GM21528 (cell line): ENCODE data around the gene EIF2S2.

ENCODE experiments used
- ATAC-seq: cut with Tn5 transposase; IDR thresholded peaks from one replicate; pipeline ENCODE4 v1.9.1; 2021; ENCODE audit warnings: mild to moderate bottlenecking, moderate library complexity; ENCODE audit not compliant: unreplicated experiment, low FRiP score

Gene EIF2S2

DNA sequence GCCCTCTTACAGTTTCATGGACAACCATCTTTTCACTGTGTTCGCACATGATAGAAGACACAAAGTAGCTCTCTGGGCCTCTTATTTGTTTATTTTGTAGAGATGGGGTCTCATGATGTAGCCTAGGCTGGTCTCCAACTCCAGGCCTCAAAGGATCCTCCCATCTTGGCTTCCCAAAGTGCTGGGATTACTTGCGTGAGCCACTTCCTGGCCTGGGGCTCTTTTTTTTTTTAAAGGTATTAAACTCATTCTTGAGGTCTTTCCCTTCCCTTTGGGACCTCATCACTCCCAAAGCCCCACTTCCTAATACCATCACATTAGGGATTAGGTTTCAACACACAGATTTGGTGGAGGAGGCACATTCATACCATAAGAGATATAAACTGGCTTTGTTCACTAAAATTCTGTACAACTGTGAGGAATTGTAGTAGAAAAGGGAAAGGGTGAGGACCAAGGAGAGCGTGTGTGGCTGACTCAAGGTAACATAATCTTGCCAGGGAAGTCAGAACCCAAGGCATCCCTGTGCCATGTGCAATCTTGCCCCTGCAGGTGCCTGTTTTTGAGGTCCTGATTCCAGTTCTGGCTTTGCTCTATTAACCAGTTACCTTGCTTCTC is 45.5 kb downstream of the EIF2S2 start:
- ATAC-seq, result no peak

DNA sequence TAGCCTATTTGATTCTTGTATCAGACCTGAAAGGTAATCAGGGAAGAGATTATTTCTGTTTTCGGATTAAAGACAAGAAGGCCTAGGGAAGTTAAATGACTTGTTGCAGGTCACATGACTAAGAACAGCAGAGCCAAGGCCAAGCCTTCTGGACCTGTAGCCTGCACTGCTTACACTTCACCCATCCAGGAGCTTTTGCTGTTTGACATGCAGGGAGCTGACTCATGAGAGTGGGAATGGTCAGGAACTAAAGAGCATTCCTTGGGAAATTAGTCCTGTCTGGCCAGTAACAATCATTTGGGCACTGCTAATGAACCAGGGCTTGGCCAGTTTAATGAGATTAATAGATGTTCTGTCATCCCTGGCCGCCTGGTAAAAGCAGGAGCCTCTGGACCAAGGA is 46.8 kb downstream of the EIF2S2 start:
- no peak for ATAC-seq

DNA sequence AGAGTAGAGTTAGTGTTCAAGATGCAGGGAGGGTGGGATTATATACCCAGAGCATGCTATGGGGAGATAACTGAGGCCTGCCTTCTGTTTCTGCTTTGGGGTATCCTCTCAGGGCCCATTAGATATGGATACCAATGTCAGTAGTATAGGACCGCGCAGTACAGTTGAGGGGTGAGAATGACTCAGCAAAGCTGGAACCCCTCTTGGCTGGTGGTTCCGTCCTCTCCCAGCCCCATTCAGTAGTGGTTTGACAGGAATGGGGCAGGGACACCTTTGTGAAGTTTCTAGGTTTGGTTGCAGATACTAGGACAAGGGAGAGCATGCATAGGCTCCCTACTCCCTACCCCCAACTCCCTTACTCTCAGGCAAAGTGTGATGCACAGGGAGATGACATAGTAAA is 47.8 kb downstream of the EIF2S2 start:
- ATAC-seq, result no peak

DNA sequence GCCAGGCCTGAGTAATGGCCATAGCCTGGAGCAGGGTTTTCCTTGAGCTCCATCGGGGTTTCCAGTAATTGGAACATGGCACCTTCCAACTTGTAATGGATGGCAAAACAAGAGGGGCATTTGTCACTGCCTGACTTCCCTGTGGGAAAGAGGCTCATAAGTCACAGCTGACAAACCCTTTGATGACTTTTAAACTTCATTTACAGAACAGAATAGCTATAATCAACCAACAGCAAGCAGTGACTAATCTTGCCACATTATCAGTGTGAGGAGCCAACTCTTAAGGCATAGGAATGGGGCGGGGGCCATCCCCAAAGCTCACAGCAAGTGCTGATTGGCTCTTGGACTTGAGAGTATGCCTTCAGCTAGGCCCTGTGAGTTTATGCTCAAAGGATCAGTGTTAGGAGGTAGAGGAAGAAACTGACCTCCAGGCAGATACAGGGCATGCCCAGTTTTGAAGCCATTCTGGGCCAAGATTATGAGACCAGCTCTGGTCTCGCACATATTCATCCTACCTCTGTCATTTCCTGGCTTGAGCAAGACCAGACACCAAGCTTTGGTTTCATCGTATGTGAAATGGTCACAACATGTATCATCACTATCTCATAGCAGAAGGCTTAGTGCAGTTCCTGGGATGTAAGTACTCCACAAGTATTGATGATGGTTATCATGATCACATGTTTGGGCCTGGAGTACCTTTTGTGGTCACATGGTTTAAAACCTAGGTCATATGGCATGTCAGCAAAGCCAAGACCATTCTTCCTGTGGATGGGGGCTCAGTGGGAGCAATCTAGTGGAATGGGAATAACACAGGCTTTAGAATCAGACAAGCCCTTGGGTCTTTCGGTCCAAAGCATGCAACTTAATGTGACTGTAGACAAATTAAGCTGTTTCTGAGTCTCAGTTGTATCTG is 49.2 kb downstream of the EIF2S2 start:
- ATAC-seq, result no peak

DNA sequence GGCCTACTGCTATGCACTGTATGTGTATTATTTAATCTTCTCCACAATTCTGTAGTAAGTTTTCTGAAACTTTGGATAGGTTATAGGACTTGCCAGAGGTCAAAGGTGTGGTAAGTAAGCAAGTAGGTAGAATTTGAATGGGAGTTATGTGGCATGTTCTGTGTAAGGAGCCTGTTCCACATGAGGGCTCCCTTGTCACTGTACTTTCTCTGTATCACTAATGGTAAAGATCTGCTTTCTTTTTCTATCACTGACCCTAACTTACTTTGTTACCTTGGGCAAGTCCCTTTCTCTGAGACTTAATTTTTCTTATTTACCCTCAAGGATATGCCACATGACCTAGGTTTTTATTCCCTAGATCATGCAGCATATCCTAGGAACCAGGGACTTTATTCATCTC is 50.3 kb downstream of the EIF2S2 start:
- no peak for ATAC-seq

DNA sequence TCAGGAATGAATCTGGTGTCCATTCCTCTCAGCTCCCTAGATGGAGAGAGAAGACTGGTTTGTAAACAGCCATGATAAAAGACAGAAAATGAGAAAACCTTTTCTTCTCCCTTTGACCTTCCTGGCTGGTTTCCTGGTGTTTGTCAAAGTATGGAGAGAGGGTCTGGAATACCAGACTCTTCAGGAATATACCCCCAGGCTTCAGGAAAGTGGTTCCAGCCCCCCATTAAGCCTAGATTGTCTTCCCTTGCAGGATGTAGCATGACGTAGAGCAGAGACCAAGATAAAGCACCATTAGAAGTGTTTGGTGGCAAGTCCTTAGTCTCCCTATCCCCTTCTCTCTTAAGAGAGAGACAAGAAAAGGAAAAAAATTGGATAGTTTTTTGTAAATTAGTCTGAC is 51.1 kb downstream of the EIF2S2 start:
- no peak for ATAC-seq

DNA sequence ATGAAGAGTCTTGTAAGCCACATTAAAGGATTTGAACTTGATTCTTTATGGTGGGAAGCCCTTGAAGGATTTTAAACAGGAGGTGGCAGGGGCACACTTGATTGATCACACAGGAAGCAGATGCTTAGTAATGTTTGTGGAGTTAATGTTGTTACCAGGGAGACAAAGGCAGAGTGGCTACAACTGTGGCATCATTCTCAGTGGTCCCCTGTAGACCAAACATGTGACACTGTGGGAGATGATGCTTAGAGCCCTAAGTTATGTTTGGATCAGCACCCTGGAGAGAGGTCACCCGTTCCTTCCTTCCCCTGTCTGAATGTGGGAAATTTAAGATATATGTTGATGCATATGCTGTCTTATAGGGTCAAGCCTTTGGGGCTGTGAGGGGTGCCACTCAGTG is 53.2 kb downstream of the EIF2S2 start:
- no peak for ATAC-seq

DNA sequence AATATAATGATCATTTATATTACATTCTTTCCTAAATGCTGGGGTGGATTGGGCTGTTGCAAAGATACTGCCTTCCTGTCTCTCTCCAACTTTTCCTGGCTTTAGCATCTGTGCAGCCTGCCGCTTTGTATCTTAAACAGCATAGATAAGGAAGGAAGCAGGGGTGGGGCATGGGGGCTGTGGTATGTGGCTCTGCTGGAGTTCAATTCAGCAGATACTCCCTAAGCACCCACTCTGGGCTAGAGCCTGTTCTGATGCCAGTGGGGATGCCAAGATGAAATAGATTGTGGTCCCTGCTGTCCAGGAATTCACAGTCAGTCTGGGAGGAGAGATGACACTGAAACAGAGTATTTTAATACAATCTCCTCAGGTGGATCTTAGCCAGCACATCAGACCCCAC is 56.8 kb downstream of the EIF2S2 start:
- no peak for ATAC-seq

DNA sequence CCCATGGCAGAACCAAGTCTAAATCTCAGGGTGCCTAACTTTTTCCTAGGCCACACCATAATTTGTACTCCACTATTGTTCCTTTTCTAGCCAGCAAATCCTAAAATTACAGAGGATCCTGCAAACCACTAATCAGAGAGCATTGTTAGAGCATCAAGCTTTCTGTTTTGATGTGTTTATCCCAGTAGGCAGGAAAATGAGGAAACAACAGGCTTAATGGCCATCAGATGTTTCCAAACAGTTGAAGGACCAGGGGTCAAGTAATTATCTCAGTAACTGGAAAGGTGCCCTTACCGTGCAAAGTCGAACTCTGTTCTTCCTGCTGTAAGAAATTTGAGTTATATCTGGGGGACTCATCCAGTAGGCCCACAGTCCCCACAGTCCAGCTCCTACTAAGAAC is 59.6 kb downstream of the EIF2S2 start:
- no peak for ATAC-seq

DNA sequence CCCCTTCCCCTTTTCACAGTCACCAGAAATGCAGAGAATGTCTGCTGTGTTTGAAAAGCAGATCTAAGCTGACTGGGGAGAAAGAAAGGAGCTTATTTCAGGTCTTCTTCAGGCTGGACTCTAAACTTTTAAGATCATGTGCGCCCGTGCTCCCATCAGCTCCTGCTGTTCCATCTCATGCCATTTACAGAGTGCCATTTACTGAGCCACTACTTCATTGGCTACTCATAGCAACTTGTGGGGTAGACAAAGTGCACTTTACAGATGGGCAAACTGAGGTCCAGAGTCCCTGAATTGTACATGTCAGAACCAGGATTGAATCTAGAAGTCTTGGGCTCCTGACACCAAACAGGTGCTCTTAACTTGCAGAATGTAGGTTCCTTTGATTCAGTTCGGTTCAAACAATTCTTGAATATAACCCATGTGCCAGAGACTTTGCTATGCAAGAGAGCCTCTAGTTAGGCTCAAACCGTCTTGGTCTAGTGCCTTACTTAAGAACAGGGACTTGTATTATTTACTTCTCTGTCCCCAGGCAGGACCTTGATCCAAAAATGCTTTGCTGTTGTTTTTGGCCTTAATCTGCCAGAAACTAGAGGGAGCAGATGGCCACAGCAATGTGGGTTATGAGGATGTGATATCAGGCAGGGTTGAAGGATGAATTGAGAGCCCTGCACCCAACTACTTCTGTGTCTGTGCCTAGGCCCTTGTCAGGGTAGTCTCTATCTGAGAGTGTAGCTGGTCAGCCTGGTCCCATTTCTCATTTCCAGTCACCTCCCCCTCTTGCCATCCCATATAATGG is 61.9 kb downstream of the EIF2S2 start:
- no peak for ATAC-seq

DNA sequence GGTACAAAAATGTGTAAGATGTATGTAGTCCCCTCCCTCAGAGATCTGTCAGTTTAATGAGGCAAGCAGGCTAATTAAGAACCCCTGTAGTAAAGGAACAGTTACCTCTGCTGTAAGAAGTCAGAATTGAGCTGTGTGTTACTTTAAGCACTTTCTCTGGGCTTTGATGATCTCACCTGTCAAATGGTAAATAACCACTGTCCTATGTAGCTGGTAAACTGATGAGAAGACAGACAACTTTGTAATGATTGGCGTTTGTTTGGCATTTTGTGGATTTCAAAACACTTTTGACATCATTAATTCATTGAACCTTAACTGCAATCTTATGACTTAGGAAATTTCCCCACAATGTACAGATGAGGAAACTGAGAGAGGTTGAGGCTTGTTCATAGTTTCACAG is 62.7 kb downstream of the EIF2S2 start:
- no peak for ATAC-seq

DNA sequence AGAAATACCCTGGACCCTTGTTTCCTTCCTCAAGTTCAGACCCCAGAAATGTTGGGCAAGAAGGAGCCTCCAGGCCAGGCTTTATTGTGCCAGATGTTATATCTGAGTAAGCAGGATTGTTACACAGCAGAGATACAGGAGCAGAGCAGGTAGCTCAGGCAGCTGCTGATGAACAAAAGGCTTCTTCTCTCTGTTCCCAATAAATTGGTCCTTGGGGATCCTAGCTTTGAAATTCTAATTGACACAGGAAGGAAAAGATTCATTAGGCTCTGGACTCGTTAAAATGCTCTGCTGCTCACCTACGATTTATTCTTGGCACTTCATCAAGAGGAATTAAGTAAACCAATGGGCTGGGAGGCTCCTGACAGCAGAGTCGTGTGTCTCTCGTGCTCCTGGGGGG is 64.1 kb downstream of the EIF2S2 start:
- ATAC-seq, result no peak

DNA sequence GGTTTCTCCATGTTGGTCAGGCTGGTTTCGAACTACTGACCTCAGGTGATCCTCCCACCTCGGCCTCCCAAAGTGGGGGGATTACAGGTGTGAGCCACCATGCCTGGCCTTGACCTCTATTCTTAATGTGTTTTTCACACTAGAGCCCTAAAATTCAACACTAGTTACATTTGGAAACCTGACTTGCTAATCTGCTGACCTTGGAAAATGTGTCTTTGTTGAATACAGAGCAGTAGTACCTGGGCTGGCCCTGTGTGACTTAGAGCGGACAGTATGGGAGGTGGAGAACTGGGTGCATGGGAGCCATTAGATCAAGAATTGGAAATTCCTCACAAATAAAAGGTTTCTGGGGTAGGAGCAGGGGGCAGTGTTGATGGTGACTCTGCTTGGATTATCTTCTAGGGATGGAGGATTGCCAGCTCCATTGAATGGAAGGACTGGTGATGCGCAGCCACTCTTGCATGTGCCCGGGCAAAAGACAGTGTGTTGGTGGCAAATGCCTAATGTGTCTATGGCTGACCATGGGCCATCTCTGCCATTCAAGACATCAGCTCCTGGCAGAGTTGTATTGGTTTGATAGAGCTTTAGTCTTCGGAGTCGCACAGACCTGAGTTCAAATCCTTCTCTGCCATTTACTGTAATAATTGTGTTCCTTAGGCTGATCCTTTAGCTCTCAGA is 64.9 kb downstream of the EIF2S2 start:
- no peak for ATAC-seq

DNA sequence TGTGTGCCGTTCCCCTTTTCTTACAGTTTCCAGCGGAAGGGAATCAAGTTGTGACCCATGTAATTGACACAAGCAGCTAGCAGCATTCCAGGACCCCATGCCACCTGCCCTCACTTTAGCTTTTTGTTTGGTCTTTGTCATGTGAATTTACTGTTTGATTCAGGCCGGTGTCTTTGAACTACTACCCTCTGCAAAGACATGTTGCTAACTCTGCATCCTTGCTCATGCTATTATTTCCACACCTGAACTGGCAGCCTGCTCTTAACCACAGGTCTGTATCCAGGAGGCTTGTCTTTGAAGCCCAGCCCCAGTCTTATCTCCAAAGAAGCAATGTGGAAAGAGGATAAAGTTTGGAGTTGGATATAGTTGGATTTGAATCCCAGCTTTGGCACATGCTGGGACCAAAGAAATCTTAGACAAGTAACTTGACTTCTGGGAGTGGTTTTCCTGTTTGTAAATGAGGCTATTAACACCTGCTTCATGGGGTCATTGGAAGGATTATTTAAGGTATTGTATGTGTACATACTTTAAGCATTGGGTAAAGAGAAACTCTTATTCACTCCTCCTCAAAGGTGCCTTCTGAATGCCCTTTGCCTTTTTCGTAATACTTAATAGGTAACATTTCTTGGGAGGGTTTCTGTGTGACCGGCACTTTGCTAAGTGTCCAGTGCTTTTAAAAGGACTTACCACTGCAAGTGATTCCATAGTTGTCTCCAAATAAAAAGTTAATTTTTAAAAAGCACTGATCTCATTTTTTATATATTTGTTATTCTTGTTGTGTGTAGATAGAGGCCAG is 65.9 kb downstream of the EIF2S2 start:
- no peak for ATAC-seq

DNA sequence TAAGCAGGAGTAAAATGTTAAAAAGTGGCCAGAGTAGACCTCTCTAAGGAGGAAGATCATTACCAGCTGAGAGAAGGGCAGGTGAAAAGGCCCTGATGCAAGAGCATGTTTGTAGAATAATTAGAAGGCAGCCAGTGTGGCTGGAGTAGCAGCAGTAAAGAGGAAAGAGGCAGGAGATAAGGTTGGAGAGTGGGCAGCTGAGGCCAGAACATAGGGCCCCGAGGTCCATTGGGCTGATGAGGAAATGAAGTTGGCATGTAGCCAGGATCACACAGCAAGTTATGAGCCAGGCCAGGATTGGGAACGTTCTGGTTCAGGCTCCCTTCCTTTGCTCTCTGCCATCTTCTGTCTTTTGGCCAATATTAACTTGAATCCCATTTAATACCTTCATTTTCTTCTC is 66.7 kb downstream of the EIF2S2 start:
- no peak for ATAC-seq

DNA sequence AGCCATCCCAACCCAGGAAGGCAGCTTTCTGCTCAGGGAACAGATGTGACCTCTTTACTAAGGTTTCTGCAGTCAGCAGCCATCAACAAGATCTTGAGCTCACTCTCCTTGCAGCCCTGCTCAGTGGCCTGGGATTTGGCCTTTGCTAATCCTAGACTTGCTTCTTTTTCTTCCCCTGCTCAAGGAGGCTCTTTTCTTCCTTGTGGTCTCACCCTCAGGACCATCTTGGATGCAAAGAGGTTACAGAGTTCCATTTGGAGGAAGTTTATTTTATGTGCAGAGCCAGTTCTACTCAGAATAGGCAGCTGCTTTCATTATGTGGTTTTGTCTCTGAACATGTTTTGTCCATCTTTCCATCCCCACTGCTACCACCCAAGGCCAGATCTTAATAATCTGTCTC is 69.0 kb downstream of the EIF2S2 start:
- ATAC-seq, result no peak

DNA sequence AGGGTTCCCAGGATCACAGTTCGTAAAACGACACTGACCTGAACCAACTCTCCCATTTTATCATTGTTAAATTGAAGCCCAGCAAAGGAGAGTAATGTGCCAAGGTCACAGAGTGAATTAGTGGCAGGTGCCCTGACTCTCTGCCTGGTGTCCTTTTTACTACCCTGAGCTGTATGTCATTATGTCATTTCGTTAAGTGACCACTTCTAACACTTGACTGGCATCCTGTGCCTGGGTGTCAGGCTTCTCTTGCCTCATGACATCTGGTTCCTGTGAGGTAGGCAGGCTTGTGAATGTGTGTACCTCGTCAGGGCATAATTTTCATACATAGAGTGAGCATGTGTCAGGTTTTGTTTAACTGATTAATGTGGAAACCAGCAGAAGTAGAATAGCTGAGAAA is 69.8 kb downstream of the EIF2S2 start:
- no peak for ATAC-seq

DNA sequence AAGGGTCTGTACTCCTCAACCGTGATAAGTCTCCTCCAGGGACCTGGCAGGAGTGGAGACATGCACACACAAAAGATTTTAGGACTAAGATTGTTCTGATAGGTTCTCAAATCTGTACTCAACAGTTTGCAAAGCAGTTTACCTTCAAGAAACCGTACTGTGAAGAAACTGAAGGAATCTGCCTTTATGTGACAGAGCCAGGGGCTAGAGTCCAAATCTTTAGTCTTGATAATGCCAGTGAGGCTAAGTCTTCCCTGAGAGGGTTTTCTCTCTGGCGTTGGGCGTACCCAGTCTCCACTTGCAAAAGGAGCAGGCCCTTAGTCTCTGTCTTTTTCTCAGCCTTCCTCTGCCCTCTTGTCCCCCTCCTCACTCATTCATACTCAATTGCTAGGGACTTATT is 70.8 kb downstream of the EIF2S2 start:
- ATAC-seq, result no peak

DNA sequence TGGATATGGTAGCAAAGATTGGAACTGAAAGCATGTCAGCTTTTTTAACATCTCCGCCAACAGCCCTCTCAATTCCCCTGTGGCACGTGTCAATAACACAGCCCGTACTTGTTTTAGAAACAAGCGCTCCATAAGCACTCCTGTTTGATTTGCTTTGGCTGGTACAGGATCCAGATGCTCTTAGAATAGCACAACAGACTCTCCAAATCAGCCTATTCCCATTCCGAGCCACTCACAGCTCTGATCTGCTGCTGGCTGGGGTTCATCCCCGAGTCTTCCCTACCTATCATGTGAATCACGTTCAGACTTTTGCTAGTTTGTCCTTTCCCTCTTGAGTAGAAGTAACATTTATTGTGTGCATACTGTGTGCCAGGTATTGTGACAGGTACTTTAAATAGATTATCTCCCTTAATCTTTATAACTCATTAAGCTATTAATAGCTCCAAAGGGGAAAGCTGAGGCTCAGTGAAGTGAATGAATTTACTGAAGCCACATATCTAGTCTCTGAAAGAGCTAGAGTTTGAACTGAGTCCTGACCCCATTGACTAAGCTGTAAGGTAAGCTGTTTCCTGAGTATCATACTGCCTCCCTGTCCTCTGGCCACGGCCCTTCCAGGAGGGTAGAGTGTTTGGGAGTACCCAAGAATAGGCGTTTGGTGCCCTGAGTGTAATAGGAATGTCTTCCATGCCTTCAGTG is 71.6 kb downstream of the EIF2S2 start:
- no peak for ATAC-seq
